Activated CD4-positive, alpha-beta T cell treated with anti-CD3 and anti-CD28 coated beads, Interleukin-2, Interleukin-4, amounts not matched to agents 100 ng/mL and 50 ng/mL, durations not matched to agents 16 hours and 8 hours (primary cell): ENCODE results near the gene MLXIP.
A peak's percentile ranks its signal among the peaks of the same experiment; 100 is the strongest.
"Not testable (repeated sequence)": the region's sequence is repeated elsewhere in the genome, so short reads cannot be mapped to it uniquely, and the experiment has no call there.

Experiments used
- DNase-seq: peaks from one replicate; pipeline ENCODE4 v3.0.0-alpha.2; 2020; ENCODE audit warnings: low spot score

MLXIP gene

DNA sequence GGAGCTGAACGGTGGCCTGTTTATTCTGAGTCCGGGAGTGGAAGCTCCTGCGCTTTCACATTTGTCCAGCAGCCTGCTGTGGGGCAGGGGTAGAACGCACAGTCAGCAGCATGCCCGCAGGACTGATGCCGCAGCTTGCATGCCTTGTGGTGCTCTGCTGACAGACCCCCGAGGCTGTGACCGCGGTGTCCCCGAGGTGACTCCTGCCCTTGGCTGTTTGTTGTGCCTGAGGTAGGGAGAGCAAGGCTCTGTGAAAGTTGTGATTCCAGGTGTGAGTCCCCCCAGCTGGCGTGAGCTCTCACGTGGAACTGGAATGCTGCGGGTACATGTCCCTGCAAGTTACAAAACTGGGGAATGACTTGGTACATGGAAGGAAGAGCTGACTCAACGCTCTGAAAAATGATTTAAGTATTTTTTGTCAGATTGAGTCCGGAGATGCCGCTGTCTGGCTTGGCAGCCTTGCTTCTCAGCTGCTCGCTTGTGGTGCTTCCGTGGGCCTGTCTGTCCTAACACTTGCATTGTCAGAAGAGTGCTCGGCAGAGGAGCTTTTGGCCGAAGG lies 18.1 kb downstream of the MLXIP start:
- DNase-seq = no peak

DNA sequence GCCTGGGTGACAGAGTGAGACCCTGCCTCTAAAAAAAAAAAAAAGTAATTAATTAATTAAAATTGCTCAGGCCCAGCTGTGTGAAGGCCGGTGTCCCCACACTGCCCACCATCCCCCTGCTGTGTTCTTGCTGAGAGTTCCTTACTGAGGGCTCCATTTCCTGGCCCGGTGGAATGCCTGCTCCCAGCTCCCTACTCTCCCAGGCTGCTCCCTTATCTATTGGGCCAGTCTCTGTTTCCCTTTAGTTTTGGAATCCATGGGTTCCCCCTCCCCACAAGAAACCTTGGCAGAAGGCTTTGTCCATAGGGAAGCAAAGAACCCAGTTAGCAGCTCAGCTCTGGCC lies 19.0 kb downstream of the MLXIP start:
- no peak for DNase-seq

DNA sequence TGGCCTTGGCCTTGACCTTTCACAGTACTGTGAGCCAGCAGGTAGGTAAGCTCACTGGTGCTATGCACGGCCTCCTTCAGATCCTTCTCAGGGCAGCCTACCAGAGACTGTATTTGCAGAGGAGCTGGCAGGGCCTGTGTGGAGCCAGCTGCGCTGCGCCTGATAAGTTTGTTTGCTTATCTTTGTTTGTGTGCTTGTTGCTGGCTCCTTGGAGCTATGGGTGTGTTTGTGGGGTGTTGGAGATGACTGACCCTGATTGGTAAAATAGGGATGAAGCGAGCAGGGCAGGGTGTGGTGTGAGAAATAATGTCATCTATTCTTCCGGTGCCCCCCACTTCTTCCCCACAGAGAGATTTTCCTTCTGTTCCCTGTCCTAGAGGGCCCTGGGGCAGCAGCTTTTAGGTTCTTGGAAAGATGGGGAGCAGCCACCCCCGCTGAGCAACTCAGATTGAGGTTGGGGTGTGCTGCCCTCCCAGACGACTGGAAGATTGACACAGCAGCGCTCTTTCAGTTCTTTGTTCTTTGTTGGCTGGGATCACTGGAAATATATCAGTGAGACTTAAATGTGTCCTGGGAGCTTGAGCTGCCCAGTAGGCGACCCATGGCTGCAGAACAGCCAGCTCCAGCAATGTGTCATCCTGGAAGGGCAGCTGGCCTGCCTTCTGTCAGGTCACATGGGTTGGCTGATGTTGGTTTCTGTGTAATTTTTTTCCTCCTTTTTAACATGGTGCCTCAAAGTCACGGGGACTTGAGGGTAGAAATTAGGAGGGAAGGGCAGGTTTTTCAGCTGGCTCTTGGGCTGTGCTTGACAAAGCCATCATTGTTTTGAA lies 19.6 kb downstream of the MLXIP start:
- DNase-seq = no peak

DNA sequence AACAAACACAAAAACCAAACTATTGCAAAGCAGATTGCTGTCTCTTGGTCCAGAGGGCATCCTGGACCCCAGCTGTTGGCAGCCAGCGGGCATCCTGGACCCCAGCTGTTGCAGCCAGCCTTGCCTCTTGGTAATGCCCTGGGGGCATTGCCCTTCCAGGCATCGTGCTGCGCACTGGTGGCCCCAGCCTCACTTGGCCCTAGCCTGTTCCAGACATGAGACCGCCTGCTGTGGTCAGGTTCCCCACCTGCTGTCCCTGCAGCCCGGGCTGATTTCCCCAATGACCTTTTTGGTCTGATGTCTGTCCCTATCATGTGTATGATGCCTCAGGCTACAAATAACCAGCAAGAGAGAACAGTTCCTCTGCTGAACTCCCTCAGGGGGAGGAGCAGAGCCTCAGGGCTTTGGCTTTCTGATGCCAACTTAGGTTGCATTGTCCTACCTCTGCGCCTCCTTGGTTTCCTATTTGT lies 20.8 kb downstream of the MLXIP start:
- DNase-seq = no peak

DNA sequence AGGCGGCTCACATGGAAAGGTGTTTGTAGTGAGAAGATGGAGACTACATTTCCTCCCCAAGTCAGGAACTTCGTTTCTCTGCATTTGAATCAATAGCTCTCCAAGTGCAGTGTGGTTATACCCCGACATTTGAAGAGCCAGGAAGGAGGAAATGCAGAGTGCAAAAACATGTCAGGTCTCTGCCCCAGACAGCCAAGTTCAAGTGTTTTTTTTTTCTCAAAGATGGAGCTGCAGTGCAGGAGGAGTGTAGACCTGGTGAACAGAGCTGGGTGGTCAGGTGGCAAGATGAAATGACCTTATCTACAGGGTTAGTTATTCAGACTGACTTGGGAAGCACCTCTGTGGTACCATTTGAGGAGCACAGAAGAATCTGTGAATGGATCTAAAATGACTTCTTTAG lies 21.3 kb downstream of the MLXIP start:
- no peak for DNase-seq

DNA sequence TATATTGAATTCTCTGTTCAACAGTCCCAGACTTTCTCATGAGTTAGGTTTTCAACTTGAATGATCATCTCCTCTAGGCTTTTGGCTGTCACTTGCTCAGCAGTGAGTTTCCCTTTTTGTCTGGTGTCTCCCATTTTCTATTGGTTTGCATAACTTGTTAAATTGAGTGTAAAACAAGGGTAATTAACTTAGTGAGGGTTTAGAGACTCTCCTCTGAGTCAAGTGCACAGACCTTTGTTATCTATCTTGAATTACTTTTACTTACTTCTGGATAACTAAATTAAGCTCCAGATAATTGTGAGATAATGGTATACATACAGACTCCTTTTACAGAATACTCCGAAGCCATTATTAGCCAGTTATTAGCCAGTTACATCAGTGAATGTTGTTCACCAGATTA lies 22.0 kb downstream of the MLXIP start:
- no peak for DNase-seq

DNA sequence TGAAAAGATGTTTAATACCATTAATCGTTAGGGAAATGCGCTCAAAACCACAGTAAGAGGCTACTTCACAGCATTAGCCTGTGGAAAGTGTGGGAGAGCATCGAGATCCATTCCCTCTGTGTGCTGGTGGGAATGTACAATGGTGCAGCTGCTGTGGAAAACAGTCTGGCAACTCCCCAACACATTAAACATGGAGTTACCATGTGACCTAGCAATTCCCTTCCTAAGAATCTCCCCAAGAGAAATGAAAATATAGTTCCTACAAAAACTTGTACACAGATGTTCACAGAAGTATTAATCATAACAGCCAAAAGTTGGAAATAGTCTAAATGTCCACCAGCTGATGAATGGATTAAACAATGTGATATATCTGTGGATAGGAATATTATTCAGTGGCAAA lies 23.8 kb downstream of the MLXIP start:
- no peak for DNase-seq

DNA sequence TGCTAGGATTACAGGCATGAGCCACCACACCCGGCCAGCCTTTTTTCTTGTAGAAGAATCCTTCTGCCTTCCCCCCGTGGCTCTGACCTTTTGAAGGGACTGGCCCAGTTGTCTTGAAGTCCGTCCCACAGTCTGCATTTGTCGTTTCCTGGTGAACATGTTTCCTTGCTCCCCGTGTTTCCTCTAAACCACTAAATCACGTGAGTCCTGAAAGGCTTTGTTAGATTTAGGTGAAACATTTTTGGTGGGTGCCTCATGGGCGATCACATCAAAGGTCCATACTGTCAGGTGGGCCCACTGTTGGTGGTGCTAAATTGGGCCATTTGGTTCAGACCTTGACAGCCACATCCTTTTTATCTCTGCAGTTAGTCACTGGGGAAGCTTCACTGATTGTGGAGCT lies 26.3 kb downstream of the MLXIP start:
- DNase-seq = no peak

DNA sequence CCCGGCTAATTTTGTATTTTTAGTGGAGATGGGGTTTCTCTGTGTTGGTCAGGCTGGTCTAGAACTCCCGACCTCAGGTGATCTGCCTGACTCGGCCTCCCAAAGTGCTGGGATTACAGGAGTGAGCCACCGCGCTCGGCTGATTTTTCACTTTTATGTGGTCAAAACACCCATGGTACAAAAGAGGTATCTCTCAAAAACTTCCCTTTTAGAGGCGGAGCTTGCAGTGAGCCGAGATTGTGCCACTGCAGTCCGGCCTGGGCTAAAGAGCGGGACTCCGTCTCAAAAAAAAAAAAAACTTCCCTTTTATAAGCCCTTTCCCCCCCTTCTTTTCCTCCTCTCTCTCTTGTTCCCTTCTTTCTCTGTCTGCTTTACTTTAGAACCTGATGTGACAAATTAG lies 26.9 kb downstream of the MLXIP start:
- not testable (repeated sequence) for DNase-seq

DNA sequence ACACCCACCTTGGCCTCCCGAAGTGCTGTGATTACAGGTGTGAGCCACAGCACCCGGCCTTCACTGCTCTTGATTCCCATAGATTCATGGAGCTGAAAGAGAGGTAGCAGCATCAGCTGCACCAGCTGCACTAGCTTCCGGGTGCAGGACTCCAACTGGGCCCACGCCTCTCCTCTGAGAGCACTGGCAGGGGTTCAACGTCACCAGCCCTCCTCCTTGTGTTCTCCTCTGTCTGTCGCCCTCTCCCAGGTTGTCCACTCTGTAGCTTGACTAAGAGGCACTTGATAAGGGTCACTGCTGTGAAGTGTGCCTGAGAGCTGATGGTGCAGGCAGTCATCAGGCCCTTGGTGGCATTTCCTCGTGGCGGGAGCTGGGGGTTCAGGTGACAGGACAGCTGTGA lies 28.3 kb downstream of the MLXIP start:
- no peak for DNase-seq

DNA sequence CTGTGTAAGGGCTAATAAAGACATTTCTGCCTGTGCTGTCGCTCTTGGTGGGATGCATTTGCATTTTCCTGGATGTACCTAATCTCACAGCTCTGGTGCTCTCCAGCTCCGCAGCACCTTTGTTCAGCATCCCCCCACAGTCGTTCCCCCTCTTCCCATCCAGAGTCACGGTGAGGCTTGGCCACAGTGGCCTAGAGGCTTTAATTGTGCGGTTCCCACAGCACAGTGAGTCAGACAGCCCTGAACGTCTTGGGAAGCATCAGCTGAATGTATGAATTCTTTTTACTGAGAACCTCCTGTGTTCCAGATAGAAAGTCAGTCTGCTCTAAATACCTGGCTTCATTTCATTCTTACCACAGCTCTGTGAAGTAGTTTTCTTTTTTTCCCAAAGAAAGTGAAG lies 28.7 kb downstream of the MLXIP start:
- DNase-seq = no peak

DNA sequence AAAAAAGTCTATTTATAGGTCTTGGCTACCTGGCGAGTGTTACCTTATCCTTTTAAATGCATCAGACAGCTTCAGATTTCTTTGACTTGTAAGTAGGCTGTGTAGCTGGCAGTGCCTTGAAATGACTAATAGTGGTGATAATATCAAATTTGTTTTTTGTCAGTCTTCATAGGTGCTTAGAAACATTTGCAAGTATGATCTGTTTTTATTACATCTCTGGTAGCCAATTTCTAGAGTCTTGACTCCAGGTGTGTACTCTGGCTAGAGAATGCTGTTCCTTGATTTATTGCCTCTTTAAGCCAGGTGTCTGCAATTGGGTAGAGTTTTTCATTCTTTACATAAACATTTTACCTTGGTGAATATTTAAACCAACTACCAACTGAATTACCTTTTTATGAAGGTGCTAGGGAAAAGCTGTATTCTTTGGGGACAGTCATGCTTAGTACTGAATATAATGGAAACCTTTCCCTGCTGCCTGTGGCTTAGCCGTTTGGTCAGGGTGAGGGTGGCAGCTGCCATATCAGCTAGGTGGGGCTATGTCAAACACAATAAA lies 32.6 kb downstream of the MLXIP start:
- no peak for DNase-seq

DNA sequence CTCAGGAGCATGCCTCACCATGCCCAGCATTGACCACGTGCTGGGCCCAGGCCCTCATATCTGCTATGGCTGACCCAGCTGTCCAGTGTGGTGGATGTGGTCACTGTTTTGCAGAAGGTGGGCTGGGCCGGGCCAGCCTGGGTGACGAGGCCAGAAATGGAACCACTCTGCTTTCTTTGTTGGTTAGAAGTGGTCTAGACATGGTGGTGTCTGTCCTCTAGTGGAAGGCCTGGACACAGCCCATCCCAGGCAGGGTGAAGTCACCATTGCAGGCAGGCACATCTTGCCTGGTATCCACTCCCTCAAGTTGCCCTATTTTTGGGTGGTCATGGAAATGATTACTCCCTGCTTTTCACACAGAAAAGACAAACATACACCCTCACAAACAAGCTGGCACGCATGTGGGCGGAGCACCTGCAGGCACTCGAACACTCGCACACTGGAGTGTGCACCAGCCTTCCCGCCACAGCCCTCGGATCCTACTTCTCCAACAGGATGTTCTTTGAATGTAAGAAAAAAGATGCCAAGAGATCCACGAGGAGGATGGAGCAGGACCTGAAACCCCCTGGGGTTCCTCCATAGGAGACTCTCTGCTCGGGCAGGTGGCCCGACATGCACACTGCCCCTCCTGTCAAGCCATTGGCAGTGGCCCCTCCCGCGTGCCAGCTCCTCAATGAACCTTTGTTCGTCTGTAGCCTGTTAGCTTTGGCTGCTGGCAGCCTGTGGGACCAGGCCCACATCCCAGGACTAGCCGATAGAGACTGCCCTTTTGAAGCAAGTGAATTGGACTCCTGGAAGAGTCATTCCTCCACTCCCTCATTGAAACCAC lies 38.4 kb downstream of the MLXIP start:
- DNase-seq = no peak

DNA sequence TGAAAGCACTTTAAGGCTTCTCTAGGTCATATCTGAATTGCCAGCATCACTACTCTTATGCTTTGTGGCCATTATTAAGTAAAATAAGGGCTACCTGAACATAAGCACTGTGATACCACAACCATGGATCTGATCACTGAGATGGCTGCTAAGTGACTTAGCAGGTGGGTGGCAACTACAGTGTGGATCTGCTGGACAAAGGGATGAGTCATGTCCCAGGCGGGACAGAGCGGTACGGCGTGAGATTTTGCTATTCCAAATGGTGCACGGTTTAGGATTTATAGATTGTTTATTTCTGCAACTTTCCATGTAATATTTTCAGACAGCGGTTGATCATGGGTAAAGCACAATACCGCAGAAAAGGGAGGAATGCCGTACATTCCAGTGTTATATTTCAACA lies 39.4 kb downstream of the MLXIP start:
- no peak for DNase-seq

DNA sequence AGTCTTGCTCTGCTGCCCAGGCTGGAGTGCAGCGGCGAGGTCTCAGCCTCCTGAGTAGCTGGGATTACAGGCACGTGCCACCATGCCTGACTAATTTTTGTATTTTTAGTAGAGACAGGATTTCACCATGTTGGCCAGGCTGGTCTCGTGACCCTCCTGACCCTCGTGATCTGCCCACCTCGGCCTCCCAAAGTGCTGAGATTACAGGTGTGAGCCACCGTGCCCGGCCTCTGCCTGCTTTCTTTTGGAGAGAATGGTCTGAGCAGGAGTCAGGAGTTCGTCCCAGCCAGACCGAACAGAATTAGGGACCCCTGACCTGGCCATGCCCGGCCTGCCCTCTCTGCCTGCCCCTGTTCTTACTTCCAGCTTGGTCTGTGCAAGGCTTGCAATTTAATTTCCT lies 42.8 kb downstream of the MLXIP start:
- DNase-seq = not testable (repeated sequence)

DNA sequence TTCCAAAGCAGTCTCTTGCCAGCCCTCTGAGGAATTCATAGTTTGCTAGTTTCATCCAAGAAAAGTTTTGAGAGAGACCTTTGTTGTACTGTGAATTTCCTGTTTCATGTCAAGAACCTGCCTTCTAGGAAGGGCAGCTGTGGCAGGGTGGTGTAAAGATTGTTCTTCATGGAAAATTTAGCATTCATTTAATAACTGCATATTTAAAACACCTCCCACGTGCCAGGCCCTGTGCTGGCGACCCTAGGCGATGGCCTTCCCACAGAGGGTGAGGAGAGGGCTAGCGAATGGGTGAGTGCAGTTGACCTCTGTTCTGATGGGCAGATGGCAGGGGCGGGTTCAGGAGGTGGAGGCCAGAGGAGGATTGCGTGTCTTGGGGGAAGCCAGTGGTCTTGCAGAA lies 43.2 kb downstream of the MLXIP start:
- DNase-seq = no peak

DNA sequence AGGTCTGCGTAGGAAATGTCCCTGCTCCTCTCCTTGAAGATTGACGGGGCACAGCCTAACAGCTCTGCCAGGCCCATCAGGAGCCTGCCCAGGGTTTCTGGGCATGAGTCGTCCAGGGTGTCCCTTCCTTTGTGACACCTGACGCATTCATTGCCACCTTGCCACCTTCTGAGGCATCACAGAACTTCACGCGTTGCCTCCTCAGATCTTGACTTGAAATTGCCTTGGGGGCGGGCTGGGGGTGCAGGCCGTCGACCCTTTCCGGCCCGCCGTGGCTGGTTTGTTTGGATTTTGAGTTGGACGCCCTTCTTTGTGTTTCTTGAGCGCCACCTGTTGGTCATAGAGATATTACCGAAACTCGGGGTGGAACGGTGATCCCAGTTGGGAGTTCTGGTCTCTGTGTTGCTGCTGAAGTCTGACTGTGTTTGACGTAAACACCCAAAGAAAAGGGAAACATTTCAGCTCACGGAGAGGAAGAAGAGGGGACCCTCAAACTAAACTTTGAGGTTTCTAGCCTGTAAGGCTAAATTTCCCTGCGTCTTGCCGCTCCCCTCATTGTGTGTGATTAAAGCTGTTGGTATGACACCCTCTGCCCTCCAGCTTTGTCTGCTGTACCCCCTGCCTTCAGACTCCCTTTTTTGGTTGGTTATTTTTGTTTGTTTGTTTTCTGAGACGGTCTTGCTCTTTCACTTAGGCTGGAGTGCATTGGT lies 44.6 kb downstream of the MLXIP start:
- peak; percentile 75 for DNase-seq

DNA sequence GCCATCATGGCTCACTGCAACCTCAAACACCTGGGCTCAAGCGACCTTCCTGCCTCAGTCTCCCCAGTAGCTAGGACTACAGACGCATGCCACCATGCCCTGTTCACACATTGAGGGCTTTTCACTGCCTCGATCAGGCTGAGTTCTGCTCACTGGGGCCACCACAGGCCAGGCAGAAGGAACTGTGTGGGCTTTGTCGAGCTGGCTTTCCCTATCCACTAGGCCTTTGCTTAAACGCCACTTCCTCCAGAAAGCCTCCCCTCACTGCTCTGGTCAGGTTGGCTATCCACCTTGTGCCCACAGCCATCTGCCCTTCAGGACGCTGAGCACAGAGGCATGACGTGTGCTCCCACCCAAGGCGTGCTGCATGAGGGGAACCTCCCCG lies 45.2 kb downstream of the MLXIP start:
- DNase-seq = no peak

DNA sequence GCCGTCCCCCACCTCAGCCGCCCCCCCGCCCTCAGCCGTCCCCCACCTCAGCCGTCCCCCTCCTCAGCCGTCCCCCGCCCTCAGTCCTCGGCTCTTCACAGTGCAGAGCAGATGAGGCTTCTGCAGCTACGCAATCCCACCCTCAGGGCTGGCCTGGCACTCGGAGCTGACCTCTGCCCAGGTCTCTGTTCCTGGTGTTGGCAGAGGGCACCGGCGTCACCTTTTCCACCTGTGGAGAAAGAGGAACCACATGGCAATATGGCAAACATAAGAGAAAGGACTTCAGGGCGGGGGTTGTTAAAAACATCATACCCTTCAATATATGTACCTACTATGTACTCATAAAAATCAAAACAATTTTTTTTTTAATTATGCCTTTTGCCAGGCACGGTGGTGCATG lies 45.8 kb downstream of the MLXIP start:
- DNase-seq = no peak

DNA sequence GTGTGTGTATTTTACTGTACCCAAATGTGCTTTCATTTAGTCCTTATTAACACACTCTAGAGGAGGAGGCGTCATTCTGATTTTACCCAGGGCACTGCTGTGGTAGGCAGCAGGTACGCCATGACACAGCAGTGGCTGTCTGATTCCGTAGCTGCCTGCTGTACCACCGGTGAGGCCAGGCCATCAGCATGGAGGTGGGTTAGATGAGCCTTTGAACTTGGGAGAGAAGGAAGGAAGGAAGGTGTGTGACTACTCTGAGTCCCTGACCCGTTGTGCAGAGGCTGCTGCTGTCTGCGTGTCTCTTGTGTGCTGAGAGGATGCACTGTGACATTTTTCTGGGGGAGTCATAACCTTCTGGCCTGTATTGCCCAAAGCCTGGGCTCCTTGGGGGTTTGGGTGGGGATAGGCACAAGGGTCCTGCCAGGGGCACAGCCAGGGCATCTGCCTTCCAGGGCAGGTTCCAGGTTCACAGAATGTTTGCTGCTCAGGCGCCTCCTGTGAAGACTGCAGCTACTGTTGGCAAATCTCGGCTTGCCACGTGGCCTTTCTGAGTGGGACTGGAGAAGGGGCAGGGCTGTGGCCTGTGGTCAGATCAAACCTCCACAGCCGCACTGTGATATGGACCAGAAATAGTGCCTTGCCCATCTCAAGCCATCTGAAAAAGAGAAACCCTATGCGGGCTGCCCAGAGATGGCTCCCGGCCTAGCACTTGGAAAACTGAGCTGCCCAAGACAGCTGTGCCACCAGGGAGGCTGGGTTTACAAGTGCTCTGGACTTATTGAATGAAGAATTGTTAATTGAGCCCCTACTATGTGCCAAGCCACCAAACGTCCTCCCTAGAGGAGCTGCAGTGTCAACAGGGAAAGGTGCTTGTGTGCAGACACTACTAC lies 47.1 kb downstream of the MLXIP start:
- DNase-seq = no peak

DNA sequence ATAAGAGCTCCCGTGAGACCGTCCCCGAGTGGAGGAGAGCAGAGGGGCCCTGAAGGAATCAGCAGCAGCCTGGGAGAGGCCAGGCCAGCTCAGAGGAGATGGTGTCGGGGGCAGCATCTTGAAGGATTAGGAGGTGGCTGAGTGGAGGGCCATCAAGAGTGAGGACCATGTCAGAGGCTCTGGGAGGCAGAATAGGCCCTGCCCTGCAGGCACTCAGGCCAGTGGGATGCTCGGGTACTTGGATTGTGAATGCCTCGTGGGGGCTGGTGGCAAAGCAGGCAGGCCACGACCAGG lies 47.7 kb downstream of the MLXIP start:
- DNase-seq = no peak
